GM19351 (cell line): Measurements from ENCODE around the gene PFKFB4.

ENCODE experiments used
- ATAC-seq: cut with Tn5 transposase; IDR thresholded peaks from one replicate; pipeline ENCODE4 v1.9.1; 2021; ENCODE audit warnings: mild to moderate bottlenecking, moderate library complexity; ENCODE audit not compliant: unreplicated experiment

PFKFB4 gene

GRCh38 chr3:48585411-48585810, 28.8 kb upstream of the PFKFB4 start:
- ATAC-seq, result no peak

- no peak for ATAC-seq
These were observed 28.2 kb upstream of the PFKFB4 start for GRCh38 chr3:48584836-48585235.

- no peak for ATAC-seq
These were observed 25.2 kb upstream of the PFKFB4 start for GRCh38 chr3:48581621-48582481.

- no peak for ATAC-seq
These were observed 20.0 kb upstream of the PFKFB4 start for GRCh38 chr3:48576647-48577046.

GRCh38 chr3:48575366-48575765, 18.8 kb upstream of the PFKFB4 start:
- no peak for ATAC-seq

- ATAC-seq, result no peak
These were observed 17.5 kb upstream of the PFKFB4 start for GRCh38 chr3:48573973-48574585.

- ATAC-seq, result no peak
These were observed 15.9 kb upstream of the PFKFB4 start for GRCh38 chr3:48572517-48572916.

- no peak for ATAC-seq
These were observed 15.3 kb upstream of the PFKFB4 start for GRCh38 chr3:48571938-48572337.

GRCh38 chr3:48569808-48570450, 13.3 kb upstream of the PFKFB4 start:
- no peak for ATAC-seq

GRCh38 chr3:48569400-48569799, 12.8 kb upstream of the PFKFB4 start:
- no peak for ATAC-seq

- no peak for ATAC-seq
These were observed 11.9 kb upstream of the PFKFB4 start for GRCh38 chr3:48568476-48568875.

- no peak for ATAC-seq
These were observed 10.9 kb upstream of the PFKFB4 start for GRCh38 chr3:48567500-48567899.

- no peak for ATAC-seq
These were observed 10.5 kb upstream of the PFKFB4 start for GRCh38 chr3:48567090-48567489.

- ATAC-seq, result no peak
These were observed 9.8 kb upstream of the PFKFB4 start for GRCh38 chr3:48566401-48566760.

GRCh38 chr3:48565591-48566400, 9.2 kb upstream of the PFKFB4 start:
- no peak for ATAC-seq

GRCh38 chr3:48565186-48565585, 8.6 kb upstream of the PFKFB4 start:
- no peak for ATAC-seq

- no peak for ATAC-seq
These were observed 8.1 kb upstream of the PFKFB4 start for GRCh38 chr3:48564667-48565066.

- no peak for ATAC-seq
These were observed 7.4 kb upstream of the PFKFB4 start for GRCh38 chr3:48564022-48564421.

- ATAC-seq, result no peak
These were observed 6.8 kb upstream of the PFKFB4 start, which contains the start of gene UCN2 for GRCh38 chr3:48563382-48563918. UCN2 (minus strand) TSS chr3:48563781; CDS start chr3:48563124, 657 bp downstream.

GRCh38 chr3:48562367-48563095, 5.9 kb upstream of the PFKFB4 start:
- no peak for ATAC-seq
